Neural cell (in vitro differentiated cells): Measurements from ENCODE around the gene DPM3. TPM values are rescaled to one million over a fixed set of nuclear protein-coding genes. Genes with fewer than 3 reads are reported as not detected.
"Not testable (repeated sequence)": the region's sequence is repeated elsewhere in the genome, so short reads cannot be mapped to it uniquely, and the experiment has no call there.

ENCODE experiments used
- H2AFZ ChIP-seq: fragments of 200-600, 300-800 bp; sonication (generic), shearing (Covaris generic); 2 replicates; pipeline ENCODE4 v1.6.0; 2014; ENCODE audit warnings: low read depth, mild to moderate bottlenecking, antibody characterized with exemption, low read length, moderate library complexity
- H3F3A ChIP-seq: fragments of 200-600 bp; shearing (Covaris generic); 2 replicates; pipeline ENCODE4 v1.6.1; 2016; ENCODE audit warnings: mild to moderate bottlenecking, moderate library complexity, mixed read lengths, antibody characterized with exemption, low read length; ENCODE audit not compliant: insufficient read depth, poor library complexity, severe bottlenecking
- H3K27ac ChIP-seq: fragments of 200-600, 300-800 bp; sonication (generic), shearing (Covaris generic); 2 replicates; pipeline ENCODE4 v1.5.1; 2014; ENCODE audit warnings: mild to moderate bottlenecking, low read length, moderate library complexity
- H3K27me3 ChIP-seq: fragments of 300-800, 200-600 bp; sonication (generic), shearing (Covaris generic); 2 replicates; pipeline ENCODE4 v1.6.0; 2014; ENCODE audit warnings: mild to moderate bottlenecking, low read depth, low read length, moderate library complexity; ENCODE audit not compliant: insufficient read depth
- H3K36me3 ChIP-seq: fragments of 300-800, 200-600 bp; sonication (generic), shearing (Covaris generic); 2 replicates; pipeline ENCODE4 v1.5.1; 2014; ENCODE audit warnings: mild to moderate bottlenecking, antibody characterized with exemption, low read length, moderate library complexity; ENCODE audit not compliant: insufficient read depth
- H3K4me2 ChIP-seq: fragments of 300-800, 200-600 bp; sonication (generic), shearing (Covaris generic); 2 replicates; pipeline ENCODE4 v1.6.0; 2014; ENCODE audit warnings: mild to moderate bottlenecking, low read length
- H3K4me3 ChIP-seq: fragments of 300-800, 200-600 bp; sonication (generic), shearing (Covaris generic); 2 replicates; pipeline ENCODE4 v1.5.1; 2014; ENCODE audit warnings: mild to moderate bottlenecking, low read length, moderate library complexity
- H3K79me2 ChIP-seq: fragments of 200-600 bp; shearing (Covaris generic); replicated peaks from 2 replicates; pipeline ENCODE4 v1.6.0; 2014; ENCODE audit warnings: mild to moderate bottlenecking, low read length, moderate library complexity; ENCODE audit not compliant: insufficient read depth
- H3K9ac ChIP-seq: fragments of 300-800, 200-600 bp; sonication (generic), shearing (Covaris generic); 2 replicates; pipeline ENCODE4 v1.6.1; 2016; ENCODE audit warnings: mild to moderate bottlenecking, low read length, mixed read lengths
- H3K9me2 ChIP-seq: fragments of 200-600 bp; shearing (Covaris generic); 2 replicates; pipeline ENCODE4 v1.6.1; 2016; ENCODE audit warnings: mild to moderate bottlenecking, low read length, mixed read lengths; ENCODE audit not compliant: insufficient read depth
- H3K9me3 ChIP-seq: fragments of 200-600, 300-800 bp; sonication (generic), shearing (Covaris generic); 2 replicates; pipeline ENCODE4 v1.6.1; 2016; ENCODE audit warnings: mild to moderate bottlenecking, mixed run types, low read length, moderate library complexity, mixed read lengths
- H4K20me1 ChIP-seq: fragments of 200-600 bp; shearing (Covaris generic); 2 replicates; pipeline ENCODE4 v1.6.1; 2016; ENCODE audit warnings: mild to moderate bottlenecking, mixed run types; ENCODE audit not compliant: insufficient read depth
- CTCF ChIP-seq: fragments of 450-650 bp; IDR thresholded peaks from 2 replicates; pipeline ENCODE4 v1.5.1; 2014; ENCODE audit warnings: antibody characterized with exemption, mild to moderate bottlenecking, moderate library complexity; ENCODE audit not compliant: poor library complexity, severe bottlenecking
- EP300 ChIP-seq: fragments of 450-650 bp; conservative IDR thresholded peaks from 2 replicates; pipeline ENCODE4 v1.6.1; 2014; ENCODE audit warnings: antibody characterized with exemption, mild to moderate bottlenecking, moderate library complexity; ENCODE audit not compliant: poor library complexity, severe bottlenecking
- EZH2 ChIP-seq: fragments of 200-600, 300-800 bp; shearing (Covaris generic), sonication (generic); IDR thresholded peaks from 2 replicates; pipeline ENCODE4 v1.6.1; 2014; ENCODE audit warnings: antibody characterized with exemption, low read length, borderline replicate concordance, mild to moderate bottlenecking; ENCODE audit not compliant: insufficient read depth, poor library complexity, severe bottlenecking
- MXI1 ChIP-seq: fragments of 450-650 bp; conservative IDR thresholded peaks from 2 replicates; pipeline ENCODE4 v1.6.1; 2014; ENCODE audit warnings: antibody characterized with exemption, mild to moderate bottlenecking; ENCODE audit not compliant: poor library complexity, severe bottlenecking
- POLR2AphosphoS5 ChIP-seq: IDR thresholded peaks from 2 replicates; pipeline ENCODE4 v1.6.1; 2012
- RAD21 ChIP-seq: fragments of 450-650 bp; conservative IDR thresholded peaks from 2 replicates; pipeline ENCODE4 v1.6.1; 2014; ENCODE audit warnings: antibody characterized with exemption, mild to moderate bottlenecking, moderate library complexity
- REST ChIP-seq: IDR thresholded peaks from 2 replicates; pipeline ENCODE4 v1.6.1; 2012; ENCODE audit warnings: borderline replicate concordance
- SMC3 ChIP-seq: fragments of 450-650 bp; conservative IDR thresholded peaks from 2 replicates; pipeline ENCODE4 v1.6.1; 2014; ENCODE audit warnings: antibody characterized with exemption, mild to moderate bottlenecking, moderate library complexity; ENCODE audit not compliant: poor library complexity
- TAF1 ChIP-seq: IDR thresholded peaks from 2 replicates; pipeline ENCODE4 v1.6.1; 2012; ENCODE audit warnings: low read depth
- polyA plus RNA-seq: library from polyadenylated mRNA; depleted of rRNA; stranded (reverse); fragments of >200 nt; gene quantifications from 2 replicates; pipeline ENCODE4 v1.2.3, GENCODE V29; 2014

The DPM3 gene
- polyA plus RNA-seq, 1 donor from 2014 or later: 150 TPM

GRCh38 chr1:155121249-155121648 lies 19.1 kb downstream of the DPM3 start:
- no peak overlapping the region for H3K4me3 ChIP-seq
- H3K36me3 ChIP-seq: no peaks in the 10 kb centered on the region
- H3K9me3 ChIP-seq: no peaks in the 10 kb centered on the region
- H3K27me3 ChIP-seq: peaks cover 20% of the 10 kb centered on the region
- no peak overlapping the region for H2AFZ ChIP-seq
- no peak overlapping the region for H3K4me2 ChIP-seq
- H3K9me2 ChIP-seq: no peaks in the 10 kb centered on the region
- H3F3A ChIP-seq: no peaks in the 10 kb centered on the region
- no peak for TF ChIP-seq CTCF
- no peak for TF ChIP-seq REST
- TF ChIP-seq POLR2AphosphoS5: no peak
- TF ChIP-seq MXI1: no peak
- TF ChIP-seq EZH2: no peak
- no peak for TF ChIP-seq RAD21
- TF ChIP-seq EP300: no peak
- TF ChIP-seq TAF1: no peak
- TF ChIP-seq SMC3: no peak
- H3K9ac ChIP-seq: no peak overlapping the region
- no peaks in the 10 kb centered on the region for H3K79me2 ChIP-seq
- H3K27ac ChIP-seq: no peak overlapping the region
- no peaks in the 10 kb centered on the region for H4K20me1 ChIP-seq

- Histone ChIP-seq H2AFZ (no peak overlapping the region), H3K4me2 (no peak overlapping the region), H3K9ac (no peak overlapping the region), H3K9me2 (no peaks in the 10 kb centered on the region), H4K20me1 (no peaks in the 10 kb centered on the region), H3K4me3 (no peak overlapping the region), H3K9me3 (no peaks in the 10 kb centered on the region), H3K27me3 (peaks cover 10% of the 10 kb centered on the region), H3F3A (no peaks in the 10 kb centered on the region), H3K27ac (no peak overlapping the region), H3K79me2 (no peaks in the 10 kb centered on the region), H3K36me3 (no peaks in the 10 kb centered on the region)
- no peak for TF ChIP-seq RAD21
- TF ChIP-seq SMC3: no peak
Observed at GRCh38 chr1:155120253-155120652, 20.1 kb downstream of the DPM3 start.

GRCh38 chr1:155118090-155118489 lies 22.2 kb downstream of the DPM3 start:
- H2AFZ ChIP-seq, H3K27ac ChIP-seq, H3K9ac ChIP-seq, H3K4me2 ChIP-seq, H4K20me1 ChIP-seq, H3F3A ChIP-seq, H3K27me3 ChIP-seq, H3K9me3 ChIP-seq, H3K4me3 ChIP-seq, H3K36me3 ChIP-seq, H3K79me2 ChIP-seq, H3K9me2 ChIP-seq: not testable (repeated sequence)
